Measurements from ENCODE around the gene MYH10.
"Not testable (repeated sequence)": the region's sequence is repeated elsewhere in the genome, so short reads cannot be mapped to it uniquely, and the experiment has no call there.

MYH10 gene

DNA sequence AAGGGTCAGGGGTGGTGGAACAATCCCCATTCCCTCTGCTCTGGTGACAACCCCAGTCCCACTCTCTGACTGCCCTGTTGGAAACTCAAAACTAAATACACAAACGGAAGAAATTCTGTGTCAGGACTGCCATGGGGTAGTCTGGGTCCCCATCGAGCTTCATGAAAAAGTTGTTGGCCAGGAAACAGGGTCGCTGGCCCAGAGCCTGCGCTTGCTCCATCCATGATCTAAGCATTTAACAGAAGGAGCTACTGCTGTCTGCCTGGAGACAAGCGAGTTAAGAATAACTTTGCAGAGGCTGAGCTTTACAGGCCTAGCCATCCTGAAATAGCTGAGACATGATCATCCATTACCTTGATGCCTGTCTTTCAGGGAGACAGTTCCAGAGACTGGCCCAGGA is 32.4 kb upstream of the MYH10 start:
- no peaks in the 10 kb centered on the region for H3K36me3 ChIP-seq (ENCODE audit: control insufficient read depth in 1 of 2, insufficient read depth in 2 of 2, low read length in 2 of 2)

DNA sequence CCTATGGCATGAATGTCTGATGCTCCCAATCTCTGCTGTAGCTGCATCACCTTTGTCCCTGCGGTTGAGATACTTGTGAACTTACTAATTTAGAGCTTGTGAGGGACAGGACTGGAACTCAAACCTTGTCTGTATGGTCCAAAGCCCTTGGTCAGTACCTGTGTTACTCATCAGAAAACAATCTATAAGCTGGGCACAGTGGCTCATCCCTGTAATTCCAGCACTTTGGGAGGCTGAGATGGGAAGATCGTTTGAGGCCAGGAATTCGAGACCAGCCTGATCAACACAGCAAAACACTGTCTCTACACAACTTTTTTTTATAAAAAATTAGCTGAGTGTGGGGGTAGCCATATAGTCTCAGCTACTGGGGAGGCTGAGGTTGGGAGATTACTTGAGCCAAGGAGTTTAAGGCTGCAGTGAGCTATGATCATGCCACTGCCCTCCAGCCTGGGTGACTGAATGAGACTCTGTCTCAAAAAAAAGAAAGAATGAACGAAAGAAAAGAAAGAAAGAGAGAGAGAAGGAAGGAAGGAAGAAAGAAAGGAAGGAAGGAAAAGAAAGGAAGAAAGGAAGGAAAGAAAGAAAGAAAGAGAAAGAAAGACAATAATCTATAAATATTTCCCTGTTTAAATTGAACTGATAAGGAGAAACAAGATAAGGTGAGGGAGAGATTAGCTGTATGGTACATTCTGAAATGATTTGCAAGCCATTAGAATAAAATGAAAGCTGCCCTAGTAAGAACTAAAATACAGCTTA is 31.7 kb upstream of the MYH10 start:
- H3K27me3 ChIP-seq (ENCODE audit: low read depth, low read length), result no peaks in the 10 kb centered on the region
- H3K27ac ChIP-seq (ENCODE audit: low read length), result no peak overlapping the region
- H3K9me3 ChIP-seq (ENCODE audit: control insufficient read depth in 1 of 2, low read length in 2 of 2), result no peaks in the 10 kb centered on the region
- H3K36me3 ChIP-seq (ENCODE audit: control insufficient read depth in 1 of 2, insufficient read depth in 2 of 2, low read length in 2 of 2), result no peaks in the 10 kb centered on the region
- no peaks in the 10 kb centered on the region for H3K4me1 ChIP-seq (ENCODE audit: control insufficient read depth in 1 of 2, insufficient read depth in 2 of 2, low read length in 2 of 2)
- H3K4me3 ChIP-seq (ENCODE audit: low read depth in 1 of 2, low read length in 2 of 2), result no peak overlapping the region

More for the DNA sequence above, 32.4 kb upstream of the MYH10 start:
- Histone ChIP-seq H3K4me1 (ENCODE audit: control insufficient read depth in 1 of 2, insufficient read depth in 2 of 2, low read length in 2 of 2) (no peaks in the 10 kb centered on the region), H3K27me3 (ENCODE audit: low read depth, low read length) (no peaks in the 10 kb centered on the region), H3K4me3 (ENCODE audit: low read depth in 1 of 2, low read length in 2 of 2) (no peak overlapping the region), H3K27ac (ENCODE audit: low read length) (no peak overlapping the region), H3K9me3 (ENCODE audit: control insufficient read depth in 1 of 2, low read length in 2 of 2) (no peaks in the 10 kb centered on the region)

DNA sequence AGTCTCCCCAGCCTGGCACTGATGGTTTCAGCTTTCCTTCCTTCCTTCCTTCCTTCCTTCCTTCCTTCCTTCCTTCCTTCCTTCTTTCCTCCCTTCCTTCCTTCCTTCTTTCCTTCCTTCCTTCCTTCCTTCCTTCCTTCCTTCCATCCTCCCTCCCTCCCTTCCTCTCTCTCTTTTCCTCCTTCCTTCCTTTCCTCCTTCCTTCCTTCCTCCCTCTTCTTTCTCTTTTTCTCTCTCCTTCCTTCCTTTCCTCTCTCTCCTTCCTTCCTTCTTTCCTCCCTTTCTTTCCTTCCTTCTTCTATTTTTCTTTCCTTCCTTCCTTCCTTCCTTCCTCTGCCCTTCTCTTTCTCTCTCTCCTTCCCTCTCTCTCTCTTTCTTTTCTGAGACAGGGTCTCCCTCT is 30.2 kb upstream of the MYH10 start:
- not testable (repeated sequence) for H3K27me3 ChIP-seq (ENCODE audit: low read depth, low read length); H3K27ac ChIP-seq (ENCODE audit: low read length); H3K4me1 ChIP-seq (ENCODE audit: control insufficient read depth in 1 of 2, insufficient read depth in 2 of 2, low read length in 2 of 2); H3K9me3 ChIP-seq (ENCODE audit: control insufficient read depth in 1 of 2, low read length in 2 of 2); H3K4me3 ChIP-seq (ENCODE audit: low read depth in 1 of 2, low read length in 2 of 2); H3K36me3 ChIP-seq (ENCODE audit: control insufficient read depth in 1 of 2, insufficient read depth in 2 of 2, low read length in 2 of 2)

DNA sequence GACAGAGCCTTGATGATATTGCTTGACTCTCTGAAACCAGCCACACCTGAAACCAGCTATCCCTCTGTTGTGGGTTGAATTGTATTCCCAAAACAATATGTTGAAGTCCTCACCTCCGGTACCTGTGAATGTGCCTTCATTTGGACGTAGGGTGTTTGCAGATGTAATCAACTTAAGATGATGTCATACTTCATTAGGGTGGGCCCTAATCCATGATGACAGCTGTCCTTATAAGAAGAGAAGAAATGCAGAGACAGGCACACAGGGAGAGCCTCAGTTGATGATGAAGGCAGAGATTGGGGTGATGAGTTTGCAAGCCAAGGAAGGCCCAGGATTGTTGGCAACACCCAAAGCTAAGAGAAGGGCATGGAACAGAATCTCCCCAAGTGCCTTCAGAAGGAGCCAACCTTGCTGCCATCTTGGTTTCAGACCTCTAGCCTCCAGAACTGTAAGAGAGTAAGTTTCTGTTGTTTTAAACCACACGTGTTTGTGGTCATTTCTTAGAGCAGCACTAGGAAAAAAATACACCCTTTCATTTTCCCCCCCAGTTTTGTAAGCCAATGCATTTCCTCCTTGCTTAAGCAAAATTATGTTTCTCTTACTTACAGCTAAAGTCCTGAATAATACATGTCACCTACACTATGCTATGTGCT is 29.4 kb upstream of the MYH10 start:
- no peaks in the 10 kb centered on the region for H3K36me3 ChIP-seq (ENCODE audit: control insufficient read depth in 1 of 2, insufficient read depth in 2 of 2, low read length in 2 of 2)
- no peak overlapping the region for H3K27ac ChIP-seq (ENCODE audit: low read length)
- H3K4me1 ChIP-seq (ENCODE audit: control insufficient read depth in 1 of 2, insufficient read depth in 2 of 2, low read length in 2 of 2), result no peaks in the 10 kb centered on the region

DNA sequence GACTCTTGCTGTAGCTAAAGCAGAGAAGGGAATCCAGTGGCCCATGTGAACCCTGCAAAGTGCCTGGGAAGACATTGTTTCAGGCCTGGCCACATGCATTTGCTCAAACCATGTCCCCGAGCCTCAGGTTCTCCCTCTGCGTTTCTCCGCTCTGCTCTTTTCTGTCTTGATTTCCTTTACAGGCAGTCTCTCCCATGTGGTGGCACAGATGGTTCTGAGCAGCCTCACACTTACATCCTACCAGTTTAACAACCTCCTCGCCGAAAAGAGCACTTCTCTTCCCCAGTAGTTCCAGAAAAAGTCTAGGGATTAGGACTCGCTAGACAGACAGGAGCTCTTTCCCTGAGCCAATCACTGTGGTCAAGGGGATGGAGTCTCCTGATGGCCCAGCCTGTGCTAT is 28.3 kb upstream of the MYH10 start:
- Histone ChIP-seq H3K36me3 (ENCODE audit: control insufficient read depth in 1 of 2, insufficient read depth in 2 of 2, low read length in 2 of 2) (no peaks in the 10 kb centered on the region), H3K9me3 (ENCODE audit: control insufficient read depth in 1 of 2, low read length in 2 of 2) (peaks cover 4 to 7% of the 10 kb centered on the region in 2 donors), H3K4me3 (ENCODE audit: low read depth in 1 of 2, low read length in 2 of 2) (no peak overlapping the region), H3K27ac (ENCODE audit: low read length) (no peak overlapping the region), H3K27me3 (ENCODE audit: low read depth, low read length) (no peaks in the 10 kb centered on the region), H3K4me1 (ENCODE audit: control insufficient read depth in 1 of 2, insufficient read depth in 2 of 2, low read length in 2 of 2) (no peaks in the 10 kb centered on the region)

More for the DNA sequence above, 29.4 kb upstream of the MYH10 start:
- H3K9me3 ChIP-seq (ENCODE audit: control insufficient read depth in 1 of 2, low read length in 2 of 2), result peaks cover 4 to 7% of the 10 kb centered on the region in 2 donors
- H3K4me3 ChIP-seq (ENCODE audit: low read depth in 1 of 2, low read length in 2 of 2), result no peak overlapping the region
- no peaks in the 10 kb centered on the region for H3K27me3 ChIP-seq (ENCODE audit: low read depth, low read length)

DNA sequence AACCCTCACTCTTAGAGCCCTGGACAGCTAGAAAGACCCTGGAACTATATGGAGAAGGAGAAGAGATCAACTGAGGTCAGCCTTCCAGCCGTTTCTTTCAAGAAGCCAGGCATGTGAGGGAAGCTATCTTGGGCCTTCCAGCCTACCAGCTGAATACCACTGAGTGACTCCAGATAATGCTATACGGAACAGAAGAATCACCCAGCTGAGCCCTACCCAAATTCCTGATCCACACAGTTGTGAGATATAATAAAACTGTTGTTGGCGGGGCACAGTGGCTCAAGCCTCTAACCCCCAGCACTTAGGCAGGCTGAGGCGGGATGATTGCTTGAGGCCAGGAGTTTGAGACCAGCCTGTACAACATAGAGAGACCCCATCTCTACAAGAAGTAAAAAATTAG is 26.2 kb upstream of the MYH10 start:
- Histone ChIP-seq H3K4me3 (ENCODE audit: low read depth in 1 of 2, low read length in 2 of 2) (no peak overlapping the region), H3K36me3 (ENCODE audit: control insufficient read depth in 1 of 2, insufficient read depth in 2 of 2, low read length in 2 of 2) (no peaks in the 10 kb centered on the region), H3K9me3 (ENCODE audit: control insufficient read depth in 1 of 2, low read length in 2 of 2) (peaks cover 4 to 7% of the 10 kb centered on the region in 2 donors), H3K27me3 (ENCODE audit: low read depth, low read length) (no peaks in the 10 kb centered on the region), H3K27ac (ENCODE audit: low read length) (no peak overlapping the region), H3K4me1 (ENCODE audit: control insufficient read depth in 1 of 2, insufficient read depth in 2 of 2, low read length in 2 of 2) (no peaks in the 10 kb centered on the region)

DNA sequence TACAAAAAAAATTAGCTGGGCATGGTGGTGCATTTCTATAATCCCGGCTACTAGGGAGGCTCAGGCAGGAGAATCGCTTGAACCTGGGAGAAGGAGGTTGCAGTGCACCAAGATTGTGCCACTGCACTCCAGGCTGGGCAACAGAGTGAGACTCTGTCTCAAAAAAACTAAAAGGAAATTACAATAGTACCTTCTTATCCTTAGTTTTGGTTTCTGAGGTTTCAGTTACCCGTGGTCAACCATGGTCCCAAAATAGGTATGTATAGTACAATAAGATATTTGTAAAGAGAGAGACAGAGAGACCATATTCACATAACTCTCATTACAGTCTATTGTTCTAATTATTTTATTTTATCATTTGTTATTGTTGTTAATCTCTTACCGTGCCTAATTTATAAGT is 24.3 kb upstream of the MYH10 start:
- Histone ChIP-seq H3K27ac (ENCODE audit: low read length) (no peak overlapping the region), H3K36me3 (ENCODE audit: control insufficient read depth in 1 of 2, insufficient read depth in 2 of 2, low read length in 2 of 2) (no peaks in the 10 kb centered on the region), H3K27me3 (ENCODE audit: low read depth, low read length) (no peaks in the 10 kb centered on the region), H3K4me1 (ENCODE audit: control insufficient read depth in 1 of 2, insufficient read depth in 2 of 2, low read length in 2 of 2) (no peaks in the 10 kb centered on the region), H3K9me3 (ENCODE audit: control insufficient read depth in 1 of 2, low read length in 2 of 2) (peaks cover 4 to 7% of the 10 kb centered on the region in 2 donors), H3K4me3 (ENCODE audit: low read depth in 1 of 2, low read length in 2 of 2) (no peak overlapping the region)

DNA sequence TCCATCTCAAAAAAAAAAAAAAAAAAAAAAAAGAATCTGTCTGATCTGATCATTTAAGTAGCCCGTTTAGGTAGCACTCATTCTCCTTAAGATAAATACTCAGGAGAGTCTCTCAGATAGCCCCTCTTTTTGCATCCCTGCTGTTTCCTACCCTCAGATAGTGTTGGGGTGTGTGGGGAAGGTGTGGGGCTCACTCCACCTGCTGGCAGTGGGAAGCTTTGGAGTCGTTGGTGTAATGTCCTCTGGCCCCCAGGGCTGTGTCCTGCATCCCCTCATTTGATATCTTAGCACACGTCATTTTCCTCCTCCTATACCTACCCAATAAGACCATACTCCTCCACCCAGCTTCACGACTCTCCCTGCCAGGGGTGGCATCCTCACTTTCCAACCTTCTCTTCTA is 20.5 kb upstream of the MYH10 start:
- no peak overlapping the region for H3K4me3 ChIP-seq (ENCODE audit: low read depth in 1 of 2, low read length in 2 of 2)
- H3K27ac ChIP-seq (ENCODE audit: low read length), result no peak overlapping the region
- peaks cover 0 to under 1% of the 10 kb centered on the region in 2 donors for H3K9me3 ChIP-seq (ENCODE audit: control insufficient read depth in 1 of 2, low read length in 2 of 2)
- no peaks in the 10 kb centered on the region for H3K36me3 ChIP-seq (ENCODE audit: control insufficient read depth in 1 of 2, insufficient read depth in 2 of 2, low read length in 2 of 2)
- H3K27me3 ChIP-seq (ENCODE audit: low read depth, low read length), result no peaks in the 10 kb centered on the region
- H3K4me1 ChIP-seq (ENCODE audit: control insufficient read depth in 1 of 2, insufficient read depth in 2 of 2, low read length in 2 of 2), result no peaks in the 10 kb centered on the region

DNA sequence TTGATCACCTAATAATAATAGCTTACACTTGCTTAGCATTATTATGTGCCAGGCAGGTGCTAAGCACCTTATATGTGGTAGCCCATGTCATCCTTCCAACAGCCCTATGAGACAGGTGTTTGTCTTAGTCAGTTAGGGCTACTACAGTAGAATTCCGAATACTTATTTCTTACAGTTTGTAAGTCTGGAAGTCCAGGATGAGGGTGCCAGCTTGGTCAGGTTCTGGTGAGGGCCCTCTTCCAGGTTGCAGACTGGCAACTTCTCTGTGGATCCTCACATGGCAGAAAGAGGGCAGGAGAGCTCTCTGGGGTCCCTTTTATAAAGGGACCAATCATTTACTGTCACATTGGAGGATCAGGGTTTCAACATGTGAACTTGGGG is 19.6 kb upstream of the MYH10 start:
- Histone ChIP-seq H3K4me1 (ENCODE audit: control insufficient read depth in 1 of 2, insufficient read depth in 2 of 2, low read length in 2 of 2) (no peaks in the 10 kb centered on the region), H3K36me3 (ENCODE audit: control insufficient read depth in 1 of 2, insufficient read depth in 2 of 2, low read length in 2 of 2) (no peaks in the 10 kb centered on the region), H3K27me3 (ENCODE audit: low read depth, low read length) (no peaks in the 10 kb centered on the region), H3K4me3 (ENCODE audit: low read depth in 1 of 2, low read length in 2 of 2) (no peak overlapping the region), H3K27ac (ENCODE audit: low read length) (no peak overlapping the region), H3K9me3 (ENCODE audit: control insufficient read depth in 1 of 2, low read length in 2 of 2) (no peaks in the 10 kb centered on the region)

DNA sequence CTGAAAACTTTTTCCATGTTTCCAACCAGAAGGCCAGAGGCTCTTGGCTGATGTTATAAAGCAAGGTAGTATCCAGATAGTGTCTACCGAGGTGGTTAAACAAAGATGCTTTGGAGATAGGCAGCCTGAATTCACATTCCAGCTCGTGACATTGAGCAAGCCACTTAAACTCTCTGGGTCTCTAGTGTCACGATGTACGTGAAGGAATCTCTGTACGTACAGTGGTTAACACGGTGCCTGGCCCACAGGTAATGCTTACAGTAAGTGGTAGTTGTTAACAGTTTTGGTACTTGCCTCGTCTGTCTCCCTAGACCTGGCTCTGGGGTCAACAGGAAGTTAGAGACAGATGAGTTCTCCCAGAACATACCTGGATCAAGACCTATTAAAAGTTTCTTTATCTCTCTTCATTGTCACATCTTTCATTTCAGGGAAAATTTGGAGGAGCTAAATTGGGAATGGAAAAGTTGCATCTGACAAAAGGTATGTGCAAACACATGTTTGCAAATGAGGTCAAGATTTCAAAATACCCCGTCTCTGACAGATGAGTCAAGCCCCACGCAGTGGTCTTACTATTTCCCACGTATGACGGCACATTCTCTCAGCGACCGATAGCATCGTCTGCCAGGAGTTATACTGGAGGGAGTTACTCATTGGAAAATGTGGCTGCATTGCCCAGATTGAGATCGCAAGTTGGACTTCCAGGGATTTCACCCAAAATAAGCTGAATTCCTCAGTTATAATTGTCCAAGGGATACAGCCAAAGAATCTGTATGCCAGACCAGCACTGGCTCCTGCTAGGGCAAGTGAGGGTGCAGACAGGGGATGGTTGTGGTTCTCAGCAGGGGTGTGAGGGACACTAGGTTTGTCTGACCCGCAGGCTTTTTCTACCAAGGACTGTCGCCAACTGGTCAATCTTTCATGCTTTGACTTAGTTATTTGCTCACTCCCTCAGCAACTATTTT is 18.9 kb upstream of the MYH10 start:
- Histone ChIP-seq H3K36me3 (ENCODE audit: control insufficient read depth in 1 of 2, insufficient read depth in 2 of 2, low read length in 2 of 2) (no peaks in the 10 kb centered on the region), H3K4me1 (ENCODE audit: control insufficient read depth in 1 of 2, insufficient read depth in 2 of 2, low read length in 2 of 2) (no peaks in the 10 kb centered on the region), H3K4me3 (ENCODE audit: low read depth in 1 of 2, low read length in 2 of 2) (no peak overlapping the region), H3K27me3 (ENCODE audit: low read depth, low read length) (no peaks in the 10 kb centered on the region), H3K9me3 (ENCODE audit: control insufficient read depth in 1 of 2, low read length in 2 of 2) (no peaks in the 10 kb centered on the region), H3K27ac (ENCODE audit: low read length) (no peak overlapping the region)

DNA sequence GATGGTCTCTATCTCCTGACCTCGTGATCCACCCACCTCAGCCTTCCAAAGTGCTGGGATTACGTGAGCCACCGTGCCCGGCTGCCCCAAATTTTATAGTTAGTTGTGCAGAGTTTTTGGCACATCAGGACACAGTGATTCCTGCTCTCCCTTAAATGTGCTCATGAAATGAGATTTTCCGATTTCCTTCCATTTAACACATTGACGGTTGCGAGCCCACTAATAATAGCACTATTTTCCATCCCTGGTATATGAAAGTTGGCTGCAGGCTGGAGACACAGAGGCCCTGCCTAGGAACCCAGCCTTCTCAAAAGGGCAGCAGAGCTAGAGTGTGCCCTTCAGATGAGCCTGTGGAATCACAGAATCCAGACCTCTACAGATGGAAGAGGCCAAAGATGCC is 17.4 kb upstream of the MYH10 start:
- H3K27me3 ChIP-seq (ENCODE audit: low read depth, low read length), result no peaks in the 10 kb centered on the region
- H3K4me1 ChIP-seq (ENCODE audit: control insufficient read depth in 1 of 2, insufficient read depth in 2 of 2, low read length in 2 of 2), result no peaks in the 10 kb centered on the region
- no peaks in the 10 kb centered on the region for H3K9me3 ChIP-seq (ENCODE audit: control insufficient read depth in 1 of 2, low read length in 2 of 2)
- no peaks in the 10 kb centered on the region for H3K36me3 ChIP-seq (ENCODE audit: control insufficient read depth in 1 of 2, insufficient read depth in 2 of 2, low read length in 2 of 2)
- no peak overlapping the region for H3K27ac ChIP-seq (ENCODE audit: low read length)
- H3K4me3 ChIP-seq (ENCODE audit: low read depth in 1 of 2, low read length in 2 of 2), result no peak overlapping the region
